ENCODE results near the gene TBC1D2B.

- TF ChIP-seq CTCF (IDR thresholded peaks at IDR 0.05) (no peak), POLR2AphosphoS5 (IDR thresholded peaks at IDR 0.05) (no peak)
Observed at GRCh38 chr15:78064544-78064943, 13.0 kb downstream of the TBC1D2B start.

Measured in upper lobe of left lung (tissue), 4 donors.